Transverse colon (tissue), 4 donors: ENCODE data around the gene SRRM5.

Source experiments
- EP300 ChIP-seq: sonication (generic); formaldehyde crosslinking; IDR thresholded peaks from one replicate; pipeline ENCODE4 v1.6.1; 2017; ENCODE audit warnings: antibody characterized with exemption, low read depth
- POLR2AphosphoS5 ChIP-seq, 3 donors: sonication (generic); formaldehyde crosslinking; IDR thresholded peaks; one replicate each; pipeline ENCODE4 v1.6.1; 2016; ENCODE audit warnings: antibody characterized with exemption in 3 of 3
- TF ChIP-seq, protein P1 (sequence below), 5 experiments: fragments of 200-600 bp in 3 of 5; fragments of 450-650 bp in 2 of 5; sonication (generic) in 3 of 5; IDR thresholded peaks; 1 replicate in 2 of 5; 2 replicates in 3 of 5; pipeline ENCODE4 v1.5.1; 2016 to 2017; ENCODE audit warnings: antibody characterized with exemption in 5 of 5, inconsistent platforms in 3 of 5, mild to moderate bottlenecking in 2 of 5, moderate library complexity in 1 of 5

DNA sequence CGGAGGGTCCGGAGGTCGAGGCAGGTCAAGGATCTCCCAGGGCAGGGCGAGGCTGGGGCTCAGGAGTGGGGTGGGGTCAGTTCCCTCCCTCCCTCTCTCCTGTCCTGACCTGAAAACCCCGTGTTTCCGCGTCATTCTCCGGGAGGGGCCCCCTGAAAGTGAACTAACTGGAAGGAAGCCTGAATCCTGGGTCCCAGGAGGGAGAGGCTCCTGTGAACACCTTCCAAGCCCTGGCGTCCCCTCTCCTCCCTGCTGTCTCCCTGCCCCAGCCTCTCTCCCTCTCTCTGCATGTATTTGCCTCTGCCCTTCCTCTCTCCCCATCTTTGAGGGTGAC is 28.5 kb downstream of the SRRM5 start:
- TF ChIP-seq EP300 (no peak), POLR2AphosphoS5 (IDR thresholded peaks at IDR 0.05) (no peak)
- TF ChIP-seq, protein P1, sequence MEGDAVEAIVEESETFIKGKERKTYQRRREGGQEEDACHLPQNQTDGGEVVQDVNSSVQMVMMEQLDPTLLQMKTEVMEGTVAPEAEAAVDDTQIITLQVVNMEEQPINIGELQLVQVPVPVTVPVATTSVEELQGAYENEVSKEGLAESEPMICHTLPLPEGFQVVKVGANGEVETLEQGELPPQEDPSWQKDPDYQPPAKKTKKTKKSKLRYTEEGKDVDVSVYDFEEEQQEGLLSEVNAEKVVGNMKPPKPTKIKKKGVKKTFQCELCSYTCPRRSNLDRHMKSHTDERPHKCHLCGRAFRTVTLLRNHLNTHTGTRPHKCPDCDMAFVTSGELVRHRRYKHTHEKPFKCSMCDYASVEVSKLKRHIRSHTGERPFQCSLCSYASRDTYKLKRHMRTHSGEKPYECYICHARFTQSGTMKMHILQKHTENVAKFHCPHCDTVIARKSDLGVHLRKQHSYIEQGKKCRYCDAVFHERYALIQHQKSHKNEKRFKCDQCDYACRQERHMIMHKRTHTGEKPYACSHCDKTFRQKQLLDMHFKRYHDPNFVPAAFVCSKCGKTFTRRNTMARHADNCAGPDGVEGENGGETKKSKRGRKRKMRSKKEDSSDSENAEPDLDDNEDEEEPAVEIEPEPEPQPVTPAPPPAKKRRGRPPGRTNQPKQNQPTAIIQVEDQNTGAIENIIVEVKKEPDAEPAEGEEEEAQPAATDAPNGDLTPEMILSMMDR (IDR thresholded peaks at IDR 0.05) = no peak
